Skeletal muscle satellite cell (primary cell): ENCODE results near the gene RAET1L.

Experiments used
- H3K27me3 ChIP-seq: 2 replicates; pipeline ENCODE4 v1.7.0; 2013; ENCODE audit warnings: low read length; ENCODE audit not compliant: control insufficient read depth, insufficient read depth
- H3K36me3 ChIP-seq: 2 replicates; pipeline ENCODE4 v1.7.0; 2013; ENCODE audit warnings: mild to moderate bottlenecking, control low read depth, low read length; ENCODE audit not compliant: insufficient read depth
- H3K4me1 ChIP-seq: 2 replicates; pipeline ENCODE4 v1.7.0; 2013; ENCODE audit warnings: low read length; ENCODE audit not compliant: control insufficient read depth, insufficient read depth
- H3K4me2 ChIP-seq: 2 replicates; pipeline ENCODE4 v1.7.0; 2013; ENCODE audit warnings: mild to moderate bottlenecking, low read length
- H3K4me3 ChIP-seq: 2 replicates; pipeline ENCODE4 v1.7.0; 2013; ENCODE audit warnings: low read length
- H3K9ac ChIP-seq: 2 replicates; pipeline ENCODE4 v1.7.0; 2013; ENCODE audit warnings: mild to moderate bottlenecking, low read depth, low read length, moderate library complexity
- H3K9me3 ChIP-seq: replicated peaks from 2 replicates; pipeline ENCODE4 v1.7.0; 2013; ENCODE audit warnings: mild to moderate bottlenecking, control low read depth, low read length

The RAET1L gene

DNA sequence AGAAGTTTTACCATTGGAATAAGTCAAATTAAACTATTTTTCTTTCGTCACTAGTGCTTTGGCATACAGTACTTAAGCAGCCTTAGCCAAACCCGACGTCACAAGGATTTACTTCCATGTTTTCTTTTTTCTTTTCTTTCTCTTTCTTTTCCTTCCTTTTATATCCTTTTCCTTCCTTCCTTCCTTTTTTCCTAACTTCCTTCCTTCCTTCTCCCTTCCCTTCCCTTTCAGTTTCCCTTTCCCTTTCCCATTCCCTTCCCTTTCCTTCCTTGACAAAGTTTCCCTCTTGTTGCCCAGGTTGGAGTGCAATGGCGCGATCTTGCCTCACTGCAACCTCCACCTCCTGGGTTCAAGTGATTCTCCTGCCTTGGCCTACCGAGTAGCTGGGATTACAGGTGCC lies 33.7 kb upstream of the RAET1L start:
- Histone ChIP-seq H3K27me3 (peaks cover 31% of the 10 kb centered on the region), H3K4me1 (no peaks in the 10 kb centered on the region), H3K36me3 (peaks cover 5% of the 10 kb centered on the region), H3K4me2 (no peak overlapping the region), H3K4me3 (no peak overlapping the region), H3K9me3 (no peaks in the 10 kb centered on the region), H3K9ac (no peak overlapping the region)

DNA sequence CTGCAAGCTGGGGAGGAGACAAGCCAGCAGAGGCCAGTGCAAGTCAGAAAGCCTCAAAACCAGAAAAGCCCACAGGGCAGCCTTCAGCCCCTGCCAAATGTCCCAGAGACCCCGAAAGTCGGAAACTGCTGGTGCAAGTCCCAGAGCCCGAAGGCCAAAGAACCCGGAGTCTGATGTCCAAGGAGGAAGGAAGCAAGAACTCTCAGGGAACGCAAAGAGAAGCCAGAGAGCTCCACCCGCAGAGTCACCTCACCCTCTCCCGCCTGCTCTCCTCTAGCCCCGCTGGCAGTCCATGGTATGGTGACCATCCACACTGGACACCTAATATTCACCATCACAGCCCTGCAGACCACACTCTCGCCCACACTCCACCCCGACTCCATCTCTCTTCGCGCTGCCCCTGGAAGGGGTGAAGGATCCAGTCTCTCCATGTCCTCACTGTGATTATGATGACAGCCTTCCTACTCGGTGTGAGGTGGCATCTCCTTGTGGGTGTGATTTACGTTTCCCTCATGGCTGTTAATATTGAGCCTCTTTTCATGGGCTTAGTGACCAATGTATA lies 33.0 kb upstream of the RAET1L start:
- H3K4me3 ChIP-seq, result no peak overlapping the region

DNA sequence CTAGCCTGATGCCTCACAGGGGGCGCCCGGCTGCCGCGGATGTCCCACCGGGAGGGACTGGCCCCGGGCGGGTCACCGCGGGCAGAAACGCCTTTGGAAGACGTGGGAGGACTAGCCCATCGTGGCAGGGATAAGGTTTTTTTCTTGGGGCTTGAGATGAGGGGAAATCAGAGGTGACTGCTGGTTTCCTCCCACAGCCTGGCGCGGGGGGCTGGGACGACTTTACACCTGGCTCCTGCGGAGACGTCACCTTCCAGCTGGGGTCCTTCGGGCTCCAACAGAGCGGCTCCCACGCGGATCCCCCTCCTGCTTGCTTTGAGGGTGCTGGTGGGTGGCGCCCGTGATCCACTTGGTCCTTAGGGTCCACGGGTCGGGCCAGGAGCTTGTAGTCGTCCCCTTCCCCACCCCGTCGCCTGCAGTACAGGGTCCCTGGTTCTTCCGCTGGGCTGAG lies 32.2 kb upstream of the RAET1L start:
- H3K4me2 ChIP-seq, result no peak overlapping the region
- H3K9me3 ChIP-seq, result no peaks in the 10 kb centered on the region
- peaks cover 5% of the 10 kb centered on the region for H3K36me3 ChIP-seq
- no peak overlapping the region for H3K9ac ChIP-seq
- no peak overlapping the region for H3K4me3 ChIP-seq
- no peaks in the 10 kb centered on the region for H3K4me1 ChIP-seq
- peaks cover 45% of the 10 kb centered on the region for H3K27me3 ChIP-seq

More for the DNA sequence above, 33.0 kb upstream of the RAET1L start:
- Histone ChIP-seq H3K4me2 (no peak overlapping the region), H3K9me3 (no peaks in the 10 kb centered on the region), H3K9ac (no peak overlapping the region), H3K4me1 (no peaks in the 10 kb centered on the region), H3K36me3 (peaks cover 5% of the 10 kb centered on the region), H3K27me3 (peaks cover 38% of the 10 kb centered on the region)

DNA sequence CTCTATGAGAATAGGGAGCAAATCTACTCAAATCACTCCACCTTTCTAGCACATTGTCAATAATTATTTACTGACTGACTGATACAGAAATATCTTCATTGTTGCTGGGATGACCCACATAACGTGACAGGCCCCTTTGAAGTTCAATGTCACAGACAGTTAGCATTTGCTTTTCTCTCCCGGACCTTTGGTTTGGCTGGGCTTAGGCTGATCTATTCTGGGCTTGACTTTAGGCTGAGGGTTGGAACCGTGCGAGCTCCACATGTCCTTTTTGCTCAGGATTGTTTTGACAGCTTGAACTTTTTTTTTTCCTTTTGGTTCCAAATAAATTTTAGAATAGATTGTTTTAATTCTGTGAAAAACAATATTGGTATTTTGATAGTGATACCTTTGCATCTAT lies 31.6 kb upstream of the RAET1L start:
- Histone ChIP-seq H3K9ac (no peak overlapping the region), H3K4me3 (no peak overlapping the region), H3K4me2 (no peak overlapping the region), H3K9me3 (no peaks in the 10 kb centered on the region), H3K36me3 (peaks cover 5% of the 10 kb centered on the region), H3K4me1 (no peaks in the 10 kb centered on the region), H3K27me3 (peaks cover 51% of the 10 kb centered on the region)

DNA sequence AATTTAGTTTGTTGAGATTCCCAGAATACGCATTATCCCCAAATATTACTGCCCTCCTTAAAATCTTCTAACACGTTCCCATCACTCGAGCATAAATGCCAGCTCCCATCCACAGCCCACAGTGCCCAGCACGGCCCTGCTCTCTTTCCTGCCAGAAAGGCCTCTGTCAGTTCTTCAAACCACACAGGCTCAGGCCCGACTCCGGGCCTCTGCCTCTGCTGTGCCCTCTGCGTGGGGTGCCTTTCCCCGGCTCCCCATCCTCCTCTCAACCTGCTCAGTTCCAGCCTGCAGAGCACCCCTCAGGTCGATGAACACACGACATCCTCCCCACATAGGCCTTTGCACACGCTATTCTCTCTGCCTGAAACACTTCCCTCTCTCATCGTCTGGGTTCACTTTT lies 30.8 kb upstream of the RAET1L start:
- Histone ChIP-seq H3K9me3 (no peaks in the 10 kb centered on the region), H3K27me3 (peaks cover 57% of the 10 kb centered on the region), H3K4me1 (no peaks in the 10 kb centered on the region), H3K4me2 (no peak overlapping the region), H3K36me3 (peaks cover 1% of the 10 kb centered on the region), H3K4me3 (no peak overlapping the region), H3K9ac (no peak overlapping the region)

DNA sequence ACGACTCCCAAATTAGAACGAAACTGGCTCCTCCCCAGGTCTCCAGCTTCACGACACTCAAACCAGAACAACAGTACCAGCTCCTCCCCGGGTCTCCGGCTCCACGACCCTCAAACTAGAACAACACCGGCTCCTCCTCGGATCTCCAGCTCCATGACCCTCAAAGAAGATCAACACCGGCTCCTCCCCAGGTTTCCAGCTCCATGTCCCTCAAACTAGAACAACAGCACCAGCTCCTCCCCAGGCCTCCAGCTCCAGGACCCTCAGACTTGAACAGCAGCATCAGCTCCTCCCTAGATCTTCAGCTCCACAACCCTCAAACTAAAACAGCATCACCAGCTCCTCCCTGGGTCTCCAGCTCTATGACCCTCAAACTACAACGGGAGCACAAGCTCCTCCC lies 29.8 kb upstream of the RAET1L start:
- Histone ChIP-seq H3K9me3 (no peaks in the 10 kb centered on the region), H3K4me2 (no peak overlapping the region), H3K27me3 (peaks cover 63% of the 10 kb centered on the region), H3K9ac (no peak overlapping the region), H3K4me1 (no peaks in the 10 kb centered on the region), H3K36me3 (no peaks in the 10 kb centered on the region), H3K4me3 (no peak overlapping the region)

DNA sequence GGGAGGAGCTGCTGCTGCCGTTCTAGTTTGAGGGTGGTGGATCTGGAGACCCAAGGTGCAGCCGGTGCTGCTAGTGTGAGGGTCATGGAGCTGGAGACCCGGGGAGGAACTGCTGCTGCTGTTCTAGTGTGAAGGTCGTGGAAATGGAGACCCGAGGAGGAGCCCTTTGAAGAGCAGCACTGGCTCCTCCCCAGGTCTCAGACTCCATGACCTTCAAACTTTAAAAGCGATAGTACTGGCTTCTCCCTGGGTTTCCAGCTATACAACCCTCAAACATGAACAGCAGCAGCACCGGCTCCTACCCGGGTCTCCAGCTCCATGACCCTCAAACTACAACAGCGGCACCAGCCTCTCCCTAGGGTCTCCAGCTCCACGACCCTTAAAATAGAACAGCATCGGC lies 28.1 kb upstream of the RAET1L start:
- Histone ChIP-seq H3K9ac (no peak overlapping the region), H3K36me3 (no peaks in the 10 kb centered on the region), H3K4me2 (no peak overlapping the region), H3K4me1 (no peaks in the 10 kb centered on the region), H3K27me3 (peaks cover 63% of the 10 kb centered on the region), H3K4me3 (no peak overlapping the region), H3K9me3 (no peaks in the 10 kb centered on the region)

DNA sequence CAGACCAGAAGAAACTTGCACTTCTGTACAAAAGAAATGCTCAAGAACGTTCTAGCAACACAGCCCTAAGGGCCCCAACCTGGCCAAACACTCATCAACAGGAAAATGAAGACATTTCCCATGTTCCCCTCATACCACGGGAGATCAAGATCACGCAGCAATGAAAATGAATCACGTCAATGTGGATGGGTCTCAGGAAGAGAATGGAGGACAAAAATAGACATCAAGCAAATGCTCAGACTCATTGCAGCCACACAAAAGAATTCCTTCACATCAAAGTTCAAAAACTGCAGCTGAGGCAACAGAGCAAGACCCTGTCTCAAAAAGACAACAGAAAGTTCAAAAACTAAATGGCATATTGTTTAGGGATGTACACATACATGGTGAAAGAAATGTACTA lies 25.5 kb upstream of the RAET1L start:
- no peaks in the 10 kb centered on the region for H3K36me3 ChIP-seq
- no peak overlapping the region for H3K4me2 ChIP-seq
- H3K4me3 ChIP-seq, result no peak overlapping the region
- no peak overlapping the region for H3K9ac ChIP-seq
- H3K9me3 ChIP-seq, result no peaks in the 10 kb centered on the region
- peaks cover 66% of the 10 kb centered on the region for H3K27me3 ChIP-seq
- no peaks in the 10 kb centered on the region for H3K4me1 ChIP-seq

DNA sequence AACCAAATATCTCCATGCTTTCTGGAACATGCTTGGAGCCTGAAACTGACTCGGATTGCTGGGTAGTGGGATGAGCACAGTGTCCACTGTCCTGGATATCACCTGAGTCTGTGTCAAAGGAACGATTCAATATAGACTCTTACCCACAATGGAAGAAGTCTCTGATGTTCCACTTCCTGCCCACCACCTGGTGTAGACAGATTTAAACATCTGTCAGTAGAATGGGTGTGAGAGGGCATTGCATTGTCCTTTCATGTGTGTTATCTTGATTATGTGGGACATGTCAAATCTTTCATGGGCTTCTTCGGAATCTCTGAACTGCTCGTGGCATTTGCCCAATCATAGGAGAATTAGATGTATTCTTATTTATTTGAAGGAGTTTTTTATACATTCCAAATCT lies 22.8 kb upstream of the RAET1L start:
- Histone ChIP-seq H3K9ac (no peak overlapping the region), H3K36me3 (no peaks in the 10 kb centered on the region), H3K27me3 (peaks cover 56% of the 10 kb centered on the region), H3K4me3 (no peak overlapping the region), H3K4me1 (no peaks in the 10 kb centered on the region), H3K9me3 (no peaks in the 10 kb centered on the region), H3K4me2 (no peak overlapping the region)

DNA sequence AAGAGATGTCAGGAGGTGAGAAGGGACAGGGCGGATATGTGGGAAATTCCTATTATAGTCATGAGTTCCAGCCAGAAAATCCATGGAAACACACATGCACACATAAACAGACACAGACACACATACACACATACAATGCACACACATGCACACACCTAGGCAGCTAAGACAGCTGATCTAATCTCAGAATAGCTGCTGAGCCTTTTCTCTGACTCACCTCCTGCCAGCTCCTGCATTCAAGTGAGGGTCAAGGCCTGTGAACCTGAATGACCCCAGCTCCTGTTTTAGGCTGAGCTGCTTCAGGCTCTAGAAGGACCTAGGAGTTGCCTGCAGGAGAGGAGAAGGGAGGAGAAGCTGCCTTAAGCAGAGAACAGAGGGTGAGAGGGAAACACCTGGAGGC lies 21.6 kb upstream of the RAET1L start:
- Histone ChIP-seq H3K9me3 (no peaks in the 10 kb centered on the region), H3K4me1 (no peaks in the 10 kb centered on the region), H3K9ac (no peak overlapping the region), H3K27me3 (peaks cover 55% of the 10 kb centered on the region), H3K4me3 (no peak overlapping the region), H3K36me3 (no peaks in the 10 kb centered on the region), H3K4me2 (no peak overlapping the region)

DNA sequence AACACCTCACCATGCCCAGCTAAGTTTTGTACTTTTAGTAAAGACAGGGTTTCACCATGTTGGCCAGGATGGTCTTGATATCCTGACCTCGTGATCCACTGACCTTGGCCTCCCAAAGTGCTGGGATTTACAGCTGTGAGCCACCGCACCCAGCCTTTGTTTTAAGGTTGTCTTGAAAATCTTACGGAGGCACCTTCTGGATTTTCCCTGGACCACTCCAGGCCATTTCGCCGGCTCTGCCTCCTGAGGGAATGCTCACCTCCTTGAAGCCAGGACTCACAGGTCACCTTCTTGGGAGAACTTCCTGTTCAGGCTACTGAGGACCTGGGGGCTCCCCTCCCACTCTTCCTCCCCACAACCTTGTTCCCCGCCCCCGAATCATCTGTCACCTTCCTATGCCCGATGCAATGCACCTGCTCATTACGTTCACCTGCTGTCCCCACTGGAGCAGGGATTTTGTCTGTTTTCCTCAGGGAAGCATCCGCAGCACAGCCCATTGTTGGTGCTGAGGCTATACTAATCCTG lies 19.4 kb upstream of the RAET1L start:
- H3K4me1 ChIP-seq, result no peaks in the 10 kb centered on the region
- no peak overlapping the region for H3K4me3 ChIP-seq
- no peak overlapping the region for H3K4me2 ChIP-seq
- no peaks in the 10 kb centered on the region for H3K9me3 ChIP-seq
- H3K9ac ChIP-seq, result no peak overlapping the region
- H3K36me3 ChIP-seq, result no peaks in the 10 kb centered on the region
- H3K27me3 ChIP-seq, result peaks cover 64% of the 10 kb centered on the region
